ENCODE results near the gene HPX.

DNA sequence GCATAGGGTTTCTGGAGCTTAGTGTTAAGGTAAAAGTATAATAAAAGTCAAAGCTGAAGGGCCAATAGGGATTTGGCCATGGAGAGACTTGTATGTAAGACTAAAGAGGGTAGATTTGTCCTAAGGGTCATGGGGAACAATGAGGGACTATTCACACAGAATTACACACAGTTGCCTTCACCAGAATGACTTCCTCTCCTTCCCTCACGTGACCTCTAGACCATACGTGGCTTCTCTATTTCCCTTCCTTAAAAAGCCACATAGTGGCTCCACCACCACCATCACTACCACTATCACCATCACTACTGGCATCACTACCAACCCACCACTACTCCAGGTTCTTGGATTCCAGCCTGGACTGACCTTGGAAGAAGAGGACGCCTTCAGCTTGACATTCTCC is 2.8 kb downstream of the HPX start:
- TF ChIP-seq FOXA1 (IDR thresholded peaks at IDR 0.05) = no peak
- no peak for TF ChIP-seq FOXK2 (IDR thresholded peaks at IDR 0.05)
- TF ChIP-seq SP1 (IDR thresholded peaks at IDR 0.05) = no peak
- TF ChIP-seq, protein P1, sequence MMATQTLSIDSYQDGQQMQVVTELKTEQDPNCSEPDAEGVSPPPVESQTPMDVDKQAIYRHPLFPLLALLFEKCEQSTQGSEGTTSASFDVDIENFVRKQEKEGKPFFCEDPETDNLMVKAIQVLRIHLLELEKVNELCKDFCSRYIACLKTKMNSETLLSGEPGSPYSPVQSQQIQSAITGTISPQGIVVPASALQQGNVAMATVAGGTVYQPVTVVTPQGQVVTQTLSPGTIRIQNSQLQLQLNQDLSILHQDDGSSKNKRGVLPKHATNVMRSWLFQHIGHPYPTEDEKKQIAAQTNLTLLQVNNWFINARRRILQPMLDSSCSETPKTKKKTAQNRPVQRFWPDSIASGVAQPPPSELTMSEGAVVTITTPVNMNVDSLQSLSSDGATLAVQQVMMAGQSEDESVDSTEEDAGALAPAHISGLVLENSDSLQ (IDR thresholded peaks at IDR 0.05) = no peak
- TF ChIP-seq NFRKB (IDR thresholded peaks at IDR 0.05) = no peak
- no peak for TF ChIP-seq L3MBTL2 (conservative IDR thresholded peaks at IDR 0.05)
- TF ChIP-seq ELF4 (IDR thresholded peaks at IDR 0.05) = no peak
- no peak for TF ChIP-seq FOXM1 (IDR thresholded peaks at IDR 0.05; ENCODE audit: borderline replicate concordance)
